H1 (cell line): ENCODE results near the gene RPL26. TPM values are rescaled to one million over a fixed set of nuclear protein-coding genes. Genes with fewer than 3 reads are reported as not detected.

ENCODE experiments used
- CTCF ChIA-PET: fragments of 300-600 bp; sonication (Branson Sonifier 250); formaldehyde crosslinking; loops from one replicate; lab custom pipeline; 2021; ENCODE audit not compliant: partially characterized antibody; lab: Charles Lee
- POLR2A ChIA-PET: fragments of 300-600 bp; sonication (Branson Sonifier 250); formaldehyde crosslinking; loops from one replicate; lab custom pipeline; 2021; ENCODE audit warnings: inconsistent platforms; ENCODE audit not compliant: partially characterized antibody; lab: Charles Lee
- DNase-seq, 2 experiments: peaks; one replicate each; pipeline versions ENCODE4 v3.0.0 to v3.0.0-alpha.2; 2010 to 2022; ENCODE audit warnings: low spot score in 2 of 2, low read depth in 1 of 2, mixed read lengths in 1 of 2
- FAIRE-seq: peaks from 2 replicates; lab custom pipeline; 2011; peaks lifted over from hg19 to GRCh38; lab: Jason Lieb, UNC
- H2AFZ ChIP-seq: 2 replicates; pipeline ENCODE4 v1.8.1; 2012; ENCODE audit warnings: low read length, inconsistent platforms
- H2AK5ac ChIP-seq: 2 replicates; pipeline ENCODE4 v1.6.1; 2013; ENCODE audit warnings: low read depth, low read length
- H2BK120ac ChIP-seq: replicated peaks from 2 replicates; pipeline ENCODE3; 2013; ENCODE audit warnings: low read depth, low read length, inconsistent platforms
- H2BK12ac ChIP-seq: 2 replicates; pipeline ENCODE4 v1.6.1; 2013; ENCODE audit warnings: low read depth, low read length
- H2BK15ac ChIP-seq: 2 replicates; pipeline ENCODE4 v1.6.1; 2013; ENCODE audit warnings: low read length
- H2BK20ac ChIP-seq: 2 replicates; pipeline ENCODE4 v1.6.1; 2013; ENCODE audit warnings: low read length
- H2BK5ac ChIP-seq: 2 replicates; pipeline ENCODE4 v1.6.1; 2013; ENCODE audit warnings: low read depth, low read length
- H3K14ac ChIP-seq: 2 replicates; pipeline ENCODE4 v1.6.1; 2013; ENCODE audit warnings: inconsistent platforms; ENCODE audit not compliant: insufficient read length
- H3K18ac ChIP-seq: 2 replicates; pipeline ENCODE4 v1.6.1; 2013; ENCODE audit warnings: low read length; ENCODE audit errors: extremely low read depth
- H3K23ac ChIP-seq: 2 replicates; pipeline ENCODE4 v1.6.1; 2013; ENCODE audit warnings: inconsistent platforms; ENCODE audit not compliant: insufficient read length
- H3K23me2 ChIP-seq: 2 replicates; pipeline ENCODE4 v1.6.1; 2013; ENCODE audit warnings: low read depth, low read length
- H3K27ac ChIP-seq: 2 replicates; pipeline ENCODE4 v1.6.1; 2011; ENCODE audit warnings: low read depth, low read length, inconsistent platforms
- H3K27me3 ChIP-seq, 4 experiments: replicated peaks in 1 of 4; 1 replicate in 1 of 4; 2 replicates in 3 of 4; pipeline versions ENCODE4 v1.6.1 to v1.8.1; 2011 to 2013; ENCODE audit warnings: low read length in 3 of 4, mild to moderate bottlenecking in 3 of 4, inconsistent platforms in 2 of 4, mixed read lengths in 2 of 4, moderate library complexity in 1 of 4; ENCODE audit not compliant: control insufficient read depth in 3 of 4, insufficient read depth in 3 of 4; ENCODE audit errors: extremely low read depth in 1 of 4
- H3K36me3 ChIP-seq, 4 experiments: 2 replicates each; pipeline versions ENCODE4 v1.6.1 to v1.8.1; 2011 to 2013; ENCODE audit warnings: mild to moderate bottlenecking in 4 of 4, low read length in 3 of 4, moderate library complexity in 2 of 4, control low read depth in 1 of 4, inconsistent platforms in 1 of 4; ENCODE audit not compliant: insufficient read depth in 4 of 4, control insufficient read depth in 2 of 4
- H3K4ac ChIP-seq: replicated peaks from 2 replicates; pipeline ENCODE3; 2013; ENCODE audit warnings: low read length, low read depth, mixed read lengths, inconsistent platforms; ENCODE audit not compliant: insufficient read length
- H3K4me1 ChIP-seq, 4 experiments: replicated peaks in 1 of 4; 1 replicate in 1 of 4; 2 replicates in 3 of 4; pipeline versions ENCODE4 v1.6.1 to v1.8.1; 2011 to 2013; ENCODE audit warnings: low read length in 3 of 4, inconsistent platforms in 2 of 4, mixed read lengths in 1 of 4; ENCODE audit not compliant: insufficient read depth in 4 of 4, control insufficient read depth in 3 of 4
- H3K4me2 ChIP-seq, 2 experiments: 2 replicates each; pipeline versions ENCODE4 v1.6.1 to v1.8.1; 2011 to 2013; ENCODE audit warnings: low read depth in 2 of 2, low read length in 2 of 2, control low read depth in 1 of 2, inconsistent platforms in 1 of 2, mild to moderate bottlenecking in 1 of 2; ENCODE audit not compliant: insufficient read depth in 1 of 2
- H3K4me3 ChIP-seq, 4 experiments: fragments of 200-600, 300-600 bp in 1 of 4; sonication (generic), shearing (Covaris generic), sonication (Bioruptor Twin) in 1 of 4; 2 replicates each; pipeline versions ENCODE4 v1.5.1 to v1.8.1; 2011 to 2016; ENCODE audit warnings: low read length in 4 of 4, low read depth in 3 of 4, control low read depth in 2 of 4, inconsistent platforms in 2 of 4, mild to moderate bottlenecking in 2 of 4, mixed read lengths in 1 of 4, moderate library complexity in 1 of 4; ENCODE audit not compliant: insufficient read depth in 2 of 4; ENCODE audit errors: extremely low read depth in 1 of 4
- H3K56ac ChIP-seq: replicated peaks from 2 replicates; pipeline ENCODE3; 2013; ENCODE audit warnings: low read depth, mild to moderate bottlenecking, mixed read lengths, low read length, inconsistent platforms; ENCODE audit not compliant: insufficient read length
- H3K79me1 ChIP-seq: 2 replicates; pipeline ENCODE4 v1.6.1; 2013; ENCODE audit warnings: low read depth, low read length, control low read depth
- H3K79me2 ChIP-seq, 2 experiments: 2 replicates each; pipeline versions ENCODE4 v1.6.1 to v1.8.1; 2012 to 2013; ENCODE audit warnings: low read length in 2 of 2, mild to moderate bottlenecking in 2 of 2, inconsistent platforms in 1 of 2; ENCODE audit not compliant: insufficient read depth in 2 of 2, control insufficient read depth in 1 of 2
- H3K9ac ChIP-seq, 4 experiments: replicated peaks in 1 of 4; 1 replicate in 1 of 4; 2 replicates in 3 of 4; pipeline versions ENCODE4 v1.6.1 to v1.8.1; 2011 to 2013; ENCODE audit warnings: low read depth in 3 of 4, low read length in 3 of 4, control low read depth in 2 of 4, mild to moderate bottlenecking in 2 of 4, moderate library complexity in 2 of 4, inconsistent platforms in 1 of 4; ENCODE audit errors: extremely low read depth in 1 of 4
- H3K9me3 ChIP-seq, 2 experiments: 2 replicates each; pipeline versions ENCODE4 v1.6.1 to v1.8.1; 2012 to 2013; ENCODE audit warnings: mild to moderate bottlenecking in 2 of 2, moderate library complexity in 2 of 2, control low read depth in 1 of 2, inconsistent platforms in 1 of 2, low read depth in 1 of 2, low read length in 1 of 2, mixed read lengths in 1 of 2; ENCODE audit not compliant: insufficient read depth in 2 of 2
- H4K20me1 ChIP-seq, 2 experiments: replicated peaks in 1 of 2; 2 replicates each; pipeline versions ENCODE3 to v1.8.1; 2011 to 2013; ENCODE audit warnings: inconsistent platforms in 2 of 2, low read length in 2 of 2, mild to moderate bottlenecking in 1 of 2; ENCODE audit not compliant: insufficient read depth in 2 of 2, control insufficient read depth in 1 of 2
- H4K5ac ChIP-seq: 2 replicates; pipeline ENCODE4 v1.6.1; 2013; ENCODE audit warnings: low read length, low read depth, mixed read lengths, inconsistent platforms; ENCODE audit not compliant: insufficient read length
- H4K8ac ChIP-seq: 2 replicates; pipeline ENCODE4 v1.8.0; 2013; ENCODE audit warnings: mild to moderate bottlenecking, moderate library complexity, low read length, inconsistent platforms; ENCODE audit not compliant: insufficient read depth; ENCODE audit errors: extremely low read depth
- H4K91ac ChIP-seq: replicated peaks from 2 replicates; pipeline ENCODE3; 2013; ENCODE audit warnings: low read length, mixed read lengths, inconsistent platforms; ENCODE audit not compliant: insufficient read length
- POLR2AphosphoS5 ChIP-seq: IDR thresholded peaks from 2 replicates; pipeline ENCODE4 v1.6.1; 2011; ENCODE audit warnings: low read depth, low read length
- RBBP5 ChIP-seq: IDR thresholded peaks from 2 replicates; pipeline ENCODE4 v1.7.1; 2012; ENCODE audit warnings: low read depth, mild to moderate bottlenecking, inconsistent platforms, low read length, moderate library complexity, borderline replicate concordance
- WGBS, 2 experiments: shearing (Covaris generic) in 1 of 2; methylation state at CpG; one replicate each; pipeline versions ENCODE4 v1.1.6 to v1.1.7; 2013 to 2015; ENCODE audit warnings: low lambda C conversion rate in 2 of 2, mixed read lengths in 2 of 2, inconsistent platforms in 1 of 2, low coverage in 1 of 2, missing lambda C conversion rate in 1 of 2; ENCODE audit not compliant: insufficient replicate concordance in 2 of 2, insufficient coverage in 1 of 2, insufficient read length in 1 of 2; ENCODE audit errors: extremely low coverage in 1 of 2, missing lambda C conversion rate in 1 of 2; 5-methylcytosine and 5-hydroxymethylcytosine counted together
- polyA plus RNA-seq, 7 experiments: library from polyadenylated mRNA; depleted of rRNA in 3 of 7; stranded (reverse) in 5 of 7; unstranded in 2 of 7; fragments of >200 nt in 5 of 7; fragments of 200-250 nt in 2 of 7; gene quantifications; 1 replicate in 5 of 7; 2 replicates in 1 of 7; 4 replicates in 1 of 7; pipeline versions ENCODE4 v1.2.1 to v1.2.3, GENCODE V29; 2011 to 2013; ENCODE audit warnings: missing spikeins in 2 of 7, mixed read lengths in 2 of 7
- total RNA-seq: library from RNA; stranded (reverse); fragmentation: NEBNext Ultra II Directional; extraction: Animal tissue kit (Norgen Biotek cat#: 25700); gene quantifications from 2 replicates; pipeline ENCODE4 v1.2.1, GENCODE V29; 2021

The RPL26 gene
- total and polyA plus RNA-seq, 2 of the 8 experiments (the other 6 are each of a cell fraction or from before 2014, with no cell fraction given) = 1,963 to 2,554 TPM

GRCh38 chr17:8420041-8420934, 37.3 kb upstream of the RPL26 start:
- CTCF ChIA-PET = interaction anchor here (0.5 to 4.5 kb wide), 8 partner anchors 8 to 480 kb away, joined by 3 to 21 read pairs (median 4); no protein-coding TSS in a partner anchor

More at GRCh38 chr17:8420041-8420934, 37.3 kb upstream of the RPL26 start:
- no peak overlapping the region for H4K91ac ChIP-seq
- DNase-seq = no peak
- no peaks in the 10 kb centered on the region; the same call in 1 of the 2 replicates for H3K23me2 ChIP-seq
- POLR2A ChIA-PET = interaction anchor here (1.3 to 1.5 kb wide), 3 partner anchors 9 to 37 kb away, joined by 3 to 5 read pairs (median 3); no protein-coding TSS in a partner anchor
- H2BK120ac ChIP-seq = no peak overlapping the region
- H3K4me1 ChIP-seq = no peaks in the 10 kb centered on the region
- no peak overlapping the region for H3K9ac ChIP-seq
- H2AK5ac ChIP-seq = no peak overlapping the region
- H4K8ac ChIP-seq = no peak overlapping the region
- no peak overlapping the region for H3K56ac ChIP-seq
- H3K23ac ChIP-seq = no peak overlapping the region
- H3K9me3 ChIP-seq = no peaks in the 10 kb centered on the region
- H2AFZ ChIP-seq = no peak overlapping the region
- no peak overlapping the region for H4K5ac ChIP-seq
- H3K79me1 ChIP-seq = no peaks in the 10 kb centered on the region
- no peak overlapping the region for H3K4me3 ChIP-seq
- H4K20me1 ChIP-seq = no peaks in the 10 kb centered on the region
- no peak overlapping the region for H2BK20ac ChIP-seq
- H3K4me2 ChIP-seq = no peak overlapping the region
- H3K27ac ChIP-seq = no peak overlapping the region
- no peak overlapping the region for H2BK12ac ChIP-seq
- TF ChIP-seq POLR2AphosphoS5 (no peak), RBBP5 (no peak)
- 85% methylated on average over 5 of the region's 5 CpGs; no CpG with 5 or more reads in 1 of the 2 experiments for WGBS, 2 experiments
- no peak overlapping the region for H3K4ac ChIP-seq
- H3K18ac ChIP-seq = no peak overlapping the region
- H3K79me2 ChIP-seq = no peaks in the 10 kb centered on the region
- no peaks in the 10 kb centered on the region for H3K36me3 ChIP-seq
- H2BK5ac ChIP-seq = no peak overlapping the region
- no peak overlapping the region for H3K14ac ChIP-seq
- FAIRE-seq = no peak
- H2BK15ac ChIP-seq = no peak overlapping the region
- H3K27me3 ChIP-seq = no peaks in the 10 kb centered on the region
